NCI-H2081 treated with DMSO at 0.1 percent for 48 hours (cell line): ENCODE measurements around the gene OTX2.

Experiments used
- DNase-seq: peaks from one replicate; lab custom pipeline; 2025; lab: John Stamatoyannopoulos, UW

Gene OTX2

GRCh38 chr14:56812364-56813141 is 2.3 kb upstream of the OTX2 start:
- DNase-seq = no peak

- no peak for DNase-seq
These were observed 1.5 kb upstream of the OTX2 start for GRCh38 chr14:56811593-56812363.

- no peak for DNase-seq
These were observed 735 bp upstream of the OTX2 start for GRCh38 chr14:56810836-56811592.

DNA sequence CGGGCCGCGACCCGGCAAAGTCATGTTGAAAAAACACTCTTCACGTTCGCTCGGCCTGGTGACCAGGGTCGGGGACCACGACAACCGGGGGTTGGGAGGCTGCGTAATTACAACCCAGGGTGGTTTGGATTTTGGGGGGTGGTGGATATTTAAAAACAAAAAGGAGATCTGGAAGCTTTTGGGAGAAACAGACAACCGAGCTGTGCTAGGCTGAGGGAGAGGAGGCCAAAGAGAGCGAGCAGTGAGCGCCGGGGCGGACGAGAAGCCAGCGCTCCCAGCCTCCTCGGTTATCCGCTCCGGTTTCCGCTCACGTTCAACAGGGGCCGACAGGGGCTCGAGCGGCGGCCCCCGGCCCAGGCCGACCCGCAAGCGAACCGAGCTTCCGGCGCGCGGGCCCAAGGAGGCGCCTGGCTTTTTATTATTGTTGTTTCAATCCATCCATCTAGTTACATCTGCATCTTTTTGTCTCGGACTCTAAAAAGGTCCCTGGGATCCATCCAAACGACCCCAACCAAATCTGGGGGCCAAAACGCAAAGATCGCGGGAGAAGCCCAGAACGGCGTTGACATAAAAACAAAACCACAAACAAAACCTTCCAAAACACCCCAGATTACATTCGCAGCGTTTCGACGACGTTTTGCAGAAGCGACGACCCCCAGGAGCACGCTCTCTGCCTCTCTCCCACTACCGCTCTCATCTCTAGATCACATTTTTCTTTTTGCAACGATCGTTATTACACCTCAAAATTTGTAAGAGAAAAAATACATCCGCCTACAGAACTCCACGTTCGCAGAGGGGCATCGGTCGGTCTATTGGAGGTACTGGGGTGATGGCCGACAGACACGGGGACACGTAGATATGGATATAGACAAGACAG is 771 bp downstream of the OTX2 start:
- DNase-seq = no peak

GRCh38 chr14:56808383-56809269 is 1.7 kb downstream of the OTX2 start:
- DNase-seq = no peak

DNA sequence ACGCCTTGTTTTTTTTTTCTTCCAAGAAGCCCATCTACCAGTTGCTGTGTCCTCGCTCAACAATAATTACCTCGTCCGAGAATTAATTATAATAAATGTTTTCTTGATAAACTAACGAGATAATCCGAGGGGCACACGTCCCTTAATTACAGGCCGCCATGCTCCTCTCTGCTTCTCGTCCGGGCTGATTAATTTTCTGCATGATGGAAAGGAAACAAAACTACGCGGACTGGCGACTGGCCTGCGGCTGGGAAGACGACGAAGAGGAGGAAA is 2.2 kb downstream of the OTX2 start:
- no peak for DNase-seq

GRCh38 chr14:56807386-56808109 is 2.7 kb downstream of the OTX2 start:
- DNase-seq = no peak

DNA sequence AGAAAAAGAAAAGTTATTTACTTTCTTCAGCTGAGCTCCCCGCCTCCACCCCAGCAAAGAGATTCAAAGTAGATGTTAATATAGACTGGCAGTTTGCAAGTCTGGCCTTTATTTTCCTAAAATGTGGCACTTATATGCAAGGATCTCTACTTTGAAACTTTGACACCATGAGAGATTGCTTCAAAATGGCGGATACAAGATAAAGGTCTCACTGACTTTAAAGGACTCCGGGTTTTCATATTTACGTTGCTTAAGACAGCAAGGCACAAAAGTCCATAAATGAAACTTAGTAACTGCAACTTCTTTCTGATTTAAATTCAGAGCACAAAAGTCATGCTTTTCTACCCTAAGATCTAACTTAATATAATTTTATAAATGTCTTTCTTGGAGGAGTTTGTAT is 3.5 kb downstream of the OTX2 start:
- no peak for DNase-seq

GRCh38 chr14:56805992-56806727 is 4.1 kb downstream of the OTX2 start:
- no peak for DNase-seq

- DNase-seq = no peak
These were observed 4.9 kb downstream of the OTX2 start for GRCh38 chr14:56805201-56805991.

DNA sequence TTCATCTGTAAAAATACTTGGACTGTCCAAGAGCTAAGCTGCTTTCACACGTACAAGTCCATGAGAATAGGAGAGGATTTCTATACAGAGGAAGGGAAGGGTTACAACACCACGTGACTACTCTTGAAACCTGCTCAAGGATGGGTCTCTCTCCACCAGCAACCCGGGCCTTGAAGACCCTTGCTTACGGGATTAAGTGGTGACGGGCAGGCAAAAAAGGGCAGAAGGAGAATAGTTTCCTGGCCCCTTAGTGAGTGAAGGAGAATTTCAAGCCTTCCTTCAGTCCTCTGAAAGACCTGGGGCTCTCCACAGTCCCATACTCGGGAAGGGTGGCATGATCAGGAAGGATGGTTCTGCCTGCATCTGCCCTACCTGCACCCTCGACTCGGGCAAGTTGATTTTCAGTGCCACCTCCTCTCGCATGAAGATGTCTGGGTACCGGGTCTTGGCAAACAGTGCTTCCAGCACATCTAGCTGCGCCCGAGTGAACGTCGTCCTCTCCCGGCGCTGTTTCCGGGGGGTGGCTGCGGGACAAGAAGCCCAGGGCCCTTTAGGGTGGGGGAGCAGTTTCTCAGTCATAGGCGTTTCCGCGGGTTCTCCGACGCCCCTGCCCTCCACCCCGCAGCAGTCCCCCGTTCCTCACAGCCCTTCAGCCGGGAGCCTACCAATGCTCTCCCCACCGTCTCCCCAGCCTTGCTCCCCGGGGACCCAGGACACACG is 6.3 kb downstream of the OTX2 start:
- DNase-seq = no peak

- DNase-seq = no peak
These were observed 8.4 kb downstream of the OTX2 start for GRCh38 chr14:56801920-56802319.

- no peak for DNase-seq
These were observed 11.0 kb downstream of the OTX2 start for GRCh38 chr14:56799343-56799645.

GRCh38 chr14:56798447-56799342 is 11.6 kb downstream of the OTX2 start:
- no peak for DNase-seq

DNA sequence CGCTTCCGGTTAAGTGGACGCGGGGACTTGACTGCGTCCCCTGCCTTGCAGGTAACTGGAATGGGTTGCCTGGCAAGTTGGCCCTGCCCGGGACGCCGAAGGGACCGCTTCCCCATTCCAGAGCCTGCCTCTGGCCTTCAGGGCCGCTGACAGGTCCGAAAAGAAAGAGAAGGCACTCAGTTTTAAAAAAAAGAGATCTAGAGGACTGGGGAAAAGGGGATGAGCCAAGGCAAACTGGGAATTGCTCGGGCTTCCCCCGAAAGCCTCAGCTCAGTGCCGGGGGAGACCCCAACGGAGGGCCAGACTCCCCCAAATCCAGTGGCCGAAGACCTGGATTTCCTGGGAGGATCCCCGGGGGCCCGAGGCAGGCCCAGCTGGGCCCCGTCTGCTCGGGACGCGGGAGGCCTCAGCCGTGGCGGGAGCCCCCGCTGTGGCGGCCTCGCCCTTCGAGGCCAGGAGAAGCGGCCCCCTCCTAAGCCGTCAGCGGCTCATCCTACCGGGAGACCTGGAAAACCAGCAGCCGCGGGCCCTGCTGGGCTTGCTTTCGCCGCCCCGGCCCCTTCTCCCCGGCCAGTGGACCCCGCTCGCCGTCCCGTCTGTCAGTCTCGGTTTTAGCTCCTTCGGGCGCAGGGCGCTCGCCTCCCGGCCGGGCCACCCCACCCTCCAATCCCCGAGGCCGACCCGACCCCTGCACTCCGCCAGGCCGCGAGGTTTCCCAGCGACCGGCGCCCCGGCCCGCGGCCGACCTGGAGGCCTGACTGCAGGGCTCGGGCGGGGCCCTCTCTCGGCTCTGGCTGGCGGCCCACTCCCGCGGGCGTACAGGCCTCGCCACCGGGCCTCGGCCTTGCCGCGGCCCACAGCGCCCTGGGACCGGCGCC is 12.5 kb downstream of the OTX2 start:
- DNase-seq = no peak

DNA sequence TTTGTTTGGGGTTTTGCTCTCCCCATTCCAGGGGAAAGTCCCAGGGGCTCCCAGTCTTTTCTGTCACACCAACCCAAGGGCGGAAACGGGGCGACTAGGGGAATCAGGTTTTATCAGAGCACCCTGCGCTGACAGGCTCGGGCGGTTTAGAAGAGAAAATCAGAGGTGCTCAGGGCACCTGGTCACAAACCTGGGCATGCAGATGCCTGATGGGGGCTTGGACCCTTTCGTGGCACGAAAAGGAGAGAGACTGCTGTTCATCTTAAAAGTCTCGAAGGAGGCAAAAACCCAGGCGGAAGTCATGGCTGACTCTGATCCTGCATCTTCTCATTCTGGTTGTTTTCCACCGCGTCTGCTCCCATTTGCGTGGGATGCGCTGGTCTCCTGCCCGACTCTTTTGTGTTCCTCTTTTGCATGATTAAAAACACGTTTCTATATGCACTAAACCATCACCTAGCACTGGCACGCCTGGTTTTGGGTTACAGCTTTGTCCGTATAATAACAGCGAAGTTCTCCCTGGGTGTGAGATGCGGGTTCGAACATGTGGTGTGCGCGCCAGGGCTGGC is 13.2 kb downstream of the OTX2 start:
- DNase-seq = no peak
